Activated naive CD8-positive, alpha-beta T cell (primary cell): ENCODE measurements around the gene TBRG4.

Experiments
- H3K27ac Mint-ChIP-seq: one replicate; pipeline ENCODE4 v1.8.0; 2021; ENCODE audit warnings: mixed read lengths
- H3K27me3 Mint-ChIP-seq: one replicate; pipeline ENCODE4 v1.8.0; 2021; ENCODE audit warnings: mixed read lengths
- H3K36me3 Mint-ChIP-seq: one replicate; pipeline ENCODE4 v1.8.0; 2021; ENCODE audit warnings: mixed read lengths
- H3K4me1 Mint-ChIP-seq: one replicate; pipeline ENCODE4 v1.8.0; 2021; ENCODE audit warnings: low read depth, mixed read lengths
- H3K4me3 Mint-ChIP-seq: one replicate; pipeline ENCODE4 v1.8.0; 2021; ENCODE audit warnings: mild to moderate bottlenecking, mixed read lengths
- H3K9me3 Mint-ChIP-seq: one replicate; pipeline ENCODE4 v1.8.0; 2021; ENCODE audit warnings: low read depth, mixed read lengths

TBRG4 gene

DNA sequence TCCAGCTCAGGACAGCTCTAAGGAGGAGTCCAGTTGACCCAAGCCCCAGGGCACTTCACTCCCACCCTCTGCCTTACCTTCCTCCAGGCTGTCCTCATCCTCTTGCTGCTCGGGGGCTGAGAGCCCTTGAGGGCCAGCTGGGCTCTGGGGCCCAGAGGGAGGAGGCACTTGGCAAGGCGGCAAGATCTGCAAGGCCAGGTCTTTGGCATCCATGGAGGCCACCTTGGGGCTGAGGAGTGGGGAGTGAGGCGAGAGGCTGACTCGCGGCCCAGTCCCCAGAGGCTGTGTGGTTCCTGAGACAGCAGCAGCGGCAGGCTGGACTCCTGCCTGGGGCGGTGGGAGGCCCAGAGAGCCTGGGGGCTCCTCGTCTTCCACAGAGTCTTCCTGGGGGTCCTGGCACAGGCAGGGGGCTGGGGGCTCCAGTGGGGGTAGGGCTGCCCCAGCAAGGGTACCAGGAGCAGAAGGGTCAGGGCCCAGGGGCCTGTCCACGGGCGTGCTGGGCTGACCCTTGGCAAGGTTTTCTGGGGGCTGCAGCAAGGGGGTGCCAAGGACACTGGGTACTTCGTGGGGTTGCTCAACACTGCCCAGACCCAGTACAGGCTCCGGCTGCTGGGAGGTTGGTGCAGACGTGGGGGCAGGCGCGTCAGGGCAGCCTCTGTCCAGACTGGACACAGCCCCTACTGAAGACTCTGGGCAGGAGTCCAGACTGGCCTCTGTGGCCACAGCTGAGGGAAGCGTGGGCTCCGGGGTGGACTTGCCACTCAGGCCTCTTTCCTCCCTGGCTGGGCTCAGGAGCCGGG is 29.3 kb downstream of the TBRG4 start:
- Mint-ChIP-seq H3K36me3 (no peaks in the 10 kb centered on the region), H3K27me3 (no peaks in the 10 kb centered on the region), H3K4me3 (no peak overlapping the region), H3K4me1 (peaks cover under 1% of the 10 kb centered on the region), H3K27ac (no peak overlapping the region), H3K9me3 (no peaks in the 10 kb centered on the region)

DNA sequence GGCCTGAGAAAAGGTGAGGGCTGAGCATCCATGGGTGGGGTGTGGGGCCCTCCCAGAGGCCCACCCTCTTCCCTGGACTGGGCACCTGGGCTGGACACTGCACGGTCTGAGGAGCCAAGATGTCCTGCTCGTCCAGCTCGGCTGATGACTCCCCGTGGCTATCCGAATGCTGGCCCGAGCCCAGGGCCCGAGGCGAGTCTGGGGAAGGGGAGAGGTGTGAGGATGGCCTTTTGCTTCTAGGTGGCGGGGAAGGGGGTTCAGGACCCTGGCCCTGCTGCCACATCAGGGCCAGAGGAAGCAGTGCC is 29.9 kb downstream of the TBRG4 start:
- no peaks in the 10 kb centered on the region for H3K4me1 Mint-ChIP-seq
- H3K27me3 Mint-ChIP-seq = no peaks in the 10 kb centered on the region
- H3K36me3 Mint-ChIP-seq = no peaks in the 10 kb centered on the region
- no peak overlapping the region for H3K27ac Mint-ChIP-seq
- no peak overlapping the region for H3K4me3 Mint-ChIP-seq
- no peaks in the 10 kb centered on the region for H3K9me3 Mint-ChIP-seq

DNA sequence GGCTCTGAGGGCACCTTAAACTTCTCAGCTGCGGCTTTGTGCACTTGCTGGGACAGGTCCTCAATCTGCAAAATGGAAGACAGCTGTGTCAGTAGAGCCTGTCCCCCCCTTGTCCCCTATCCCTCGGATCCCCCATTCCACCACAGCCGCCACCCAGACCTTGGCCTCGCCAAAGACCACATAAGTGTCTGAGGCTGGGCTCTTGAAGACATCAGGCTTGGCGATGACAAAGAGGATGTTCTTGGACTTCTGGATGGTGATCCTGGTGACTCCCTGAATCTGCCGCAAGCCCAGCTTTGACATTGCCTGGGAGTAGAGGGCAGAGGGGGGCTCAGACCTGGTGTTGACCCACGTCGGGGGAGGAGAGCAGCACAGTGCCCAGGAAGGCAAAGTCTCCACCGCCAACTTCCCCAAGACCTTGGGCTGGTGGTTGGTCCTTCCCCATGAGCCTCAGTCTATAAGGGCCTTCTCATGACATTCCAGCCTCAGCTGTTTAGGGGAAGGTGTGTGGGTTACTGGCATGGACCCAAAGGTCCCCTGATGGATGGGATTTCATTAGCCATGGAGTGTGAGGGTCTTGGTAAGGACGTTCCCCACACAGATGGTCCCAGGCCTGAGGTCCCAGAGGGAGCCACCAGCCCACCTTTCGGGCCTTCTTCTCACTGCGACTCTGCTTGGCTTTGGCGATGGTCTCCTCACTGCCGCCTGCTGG is 30.4 kb downstream of the TBRG4 start:
- Mint-ChIP-seq H3K27ac (no peak overlapping the region), H3K36me3 (no peaks in the 10 kb centered on the region), H3K4me1 (no peaks in the 10 kb centered on the region), H3K27me3 (no peaks in the 10 kb centered on the region), H3K4me3 (no peak overlapping the region), H3K9me3 (no peaks in the 10 kb centered on the region)

DNA sequence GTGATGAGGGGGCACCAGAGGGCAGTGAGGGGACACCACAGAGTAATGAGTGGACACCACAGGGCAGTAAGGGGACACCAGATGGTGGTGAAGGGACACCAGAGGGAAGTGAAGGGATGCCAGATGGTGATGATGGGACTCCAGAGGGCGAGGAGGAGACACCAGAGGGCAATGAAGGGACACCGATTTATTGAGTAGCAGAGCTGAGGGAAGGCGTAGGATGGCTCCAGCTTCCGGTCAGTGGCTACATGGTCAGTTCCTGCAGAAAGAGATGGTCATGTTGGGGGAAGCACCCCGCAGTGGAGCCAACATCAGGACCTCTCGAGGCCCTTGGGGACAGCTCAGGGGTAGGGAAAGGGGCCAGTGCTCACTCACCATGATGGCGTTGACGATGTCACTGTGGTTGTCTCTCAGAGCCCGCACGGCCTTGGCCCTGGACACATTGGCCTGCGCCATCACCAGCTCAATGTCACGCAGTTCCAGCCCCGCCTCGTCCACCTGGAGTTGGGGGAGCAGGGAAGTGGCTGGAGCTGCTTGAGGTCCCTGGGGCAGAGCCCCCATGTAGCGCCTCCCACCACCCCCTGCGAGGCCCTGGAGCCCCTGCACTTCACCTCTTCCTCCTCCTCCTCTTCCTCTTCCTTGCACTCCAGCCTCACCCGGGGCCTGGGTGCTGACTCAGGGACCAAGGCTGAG is 31.1 kb downstream of the TBRG4 start:
- no peaks in the 10 kb centered on the region for H3K9me3 Mint-ChIP-seq
- H3K27ac Mint-ChIP-seq = no peak overlapping the region
- no peaks in the 10 kb centered on the region for H3K4me1 Mint-ChIP-seq
- H3K4me3 Mint-ChIP-seq = no peak overlapping the region
- no peaks in the 10 kb centered on the region for H3K27me3 Mint-ChIP-seq
- no peaks in the 10 kb centered on the region for H3K36me3 Mint-ChIP-seq

DNA sequence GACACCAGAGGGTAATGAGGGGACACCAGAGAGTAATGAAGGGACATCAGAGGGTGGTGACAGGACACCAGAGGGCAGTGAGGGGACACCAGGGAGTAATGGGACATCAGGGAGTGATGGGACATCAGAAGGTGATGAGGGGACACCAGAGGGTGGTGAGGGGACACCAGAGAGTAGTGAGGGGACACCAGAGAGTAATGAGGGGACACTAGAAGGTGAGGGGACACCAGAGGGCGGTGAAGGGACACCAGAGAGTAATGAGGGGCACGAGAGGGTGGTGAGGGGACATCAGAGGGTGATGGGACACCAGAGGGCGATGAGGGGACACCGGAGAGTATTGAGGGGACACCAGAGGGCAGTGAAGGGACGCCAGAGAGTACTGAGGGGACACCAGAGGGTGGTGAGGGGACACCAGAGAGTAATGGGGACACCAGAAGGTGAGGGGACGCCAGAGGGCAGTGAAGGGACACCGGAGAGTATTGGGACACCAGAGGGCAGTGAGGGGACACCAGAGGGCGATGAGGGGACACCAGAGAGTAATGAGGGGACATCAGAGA is 33.3 kb downstream of the TBRG4 start:
- Mint-ChIP-seq H3K27ac (peak overlapping the region; percentile 22), H3K27me3 (no peaks in the 10 kb centered on the region), H3K9me3 (no peaks in the 10 kb centered on the region), H3K4me1 (peaks cover 1% of the 10 kb centered on the region), H3K4me3 (no peak overlapping the region), H3K36me3 (no peaks in the 10 kb centered on the region)

DNA sequence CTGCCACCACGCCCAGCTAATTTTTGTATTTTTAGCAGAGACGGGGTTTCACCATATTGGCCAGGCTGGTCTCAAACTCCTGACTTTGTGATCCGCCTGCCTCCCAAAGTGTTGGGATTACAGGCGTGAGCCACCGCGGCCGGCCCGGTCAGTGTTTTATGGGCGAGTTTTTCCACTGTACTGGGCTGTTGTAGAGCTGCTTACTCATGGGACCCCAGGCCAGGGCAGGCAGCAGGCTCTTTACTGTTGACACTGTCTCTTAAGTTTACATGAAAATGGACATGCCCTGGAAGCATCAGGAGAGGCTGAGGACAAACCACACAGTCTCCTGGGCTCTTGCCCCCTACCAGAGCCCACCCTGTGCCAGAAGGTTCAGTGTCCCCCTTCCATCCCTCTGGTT is 33.9 kb downstream of the TBRG4 start:
- Mint-ChIP-seq H3K27ac (no peak overlapping the region), H3K4me3 (no peak overlapping the region), H3K9me3 (no peaks in the 10 kb centered on the region), H3K36me3 (no peaks in the 10 kb centered on the region), H3K27me3 (no peaks in the 10 kb centered on the region), H3K4me1 (peaks cover 1% of the 10 kb centered on the region)

DNA sequence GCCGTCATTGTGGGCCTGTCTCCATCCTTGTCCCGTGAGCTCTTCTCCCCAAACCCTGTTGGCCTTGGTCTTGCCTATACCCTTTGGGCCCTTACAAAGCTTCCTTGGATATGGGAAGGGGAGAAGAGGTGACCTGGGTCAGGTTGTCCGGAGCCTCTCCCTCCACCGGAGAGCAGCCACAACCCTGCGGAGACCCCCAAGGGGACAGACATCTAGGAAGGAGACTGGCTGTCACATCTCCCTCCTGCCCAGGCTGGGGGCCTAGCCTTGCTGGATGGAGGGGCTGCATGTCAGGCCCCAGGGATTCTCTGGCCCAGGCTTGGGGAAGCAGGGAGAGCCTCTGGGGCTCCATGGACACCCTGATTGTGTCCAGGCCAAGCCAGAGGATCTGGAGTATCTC is 34.6 kb downstream of the TBRG4 start:
- H3K4me3 Mint-ChIP-seq = no peak overlapping the region
- no peaks in the 10 kb centered on the region for H3K9me3 Mint-ChIP-seq
- peaks cover 1% of the 10 kb centered on the region for H3K4me1 Mint-ChIP-seq
- no peaks in the 10 kb centered on the region for H3K27me3 Mint-ChIP-seq
- H3K36me3 Mint-ChIP-seq = no peaks in the 10 kb centered on the region
- H3K27ac Mint-ChIP-seq = no peak overlapping the region

DNA sequence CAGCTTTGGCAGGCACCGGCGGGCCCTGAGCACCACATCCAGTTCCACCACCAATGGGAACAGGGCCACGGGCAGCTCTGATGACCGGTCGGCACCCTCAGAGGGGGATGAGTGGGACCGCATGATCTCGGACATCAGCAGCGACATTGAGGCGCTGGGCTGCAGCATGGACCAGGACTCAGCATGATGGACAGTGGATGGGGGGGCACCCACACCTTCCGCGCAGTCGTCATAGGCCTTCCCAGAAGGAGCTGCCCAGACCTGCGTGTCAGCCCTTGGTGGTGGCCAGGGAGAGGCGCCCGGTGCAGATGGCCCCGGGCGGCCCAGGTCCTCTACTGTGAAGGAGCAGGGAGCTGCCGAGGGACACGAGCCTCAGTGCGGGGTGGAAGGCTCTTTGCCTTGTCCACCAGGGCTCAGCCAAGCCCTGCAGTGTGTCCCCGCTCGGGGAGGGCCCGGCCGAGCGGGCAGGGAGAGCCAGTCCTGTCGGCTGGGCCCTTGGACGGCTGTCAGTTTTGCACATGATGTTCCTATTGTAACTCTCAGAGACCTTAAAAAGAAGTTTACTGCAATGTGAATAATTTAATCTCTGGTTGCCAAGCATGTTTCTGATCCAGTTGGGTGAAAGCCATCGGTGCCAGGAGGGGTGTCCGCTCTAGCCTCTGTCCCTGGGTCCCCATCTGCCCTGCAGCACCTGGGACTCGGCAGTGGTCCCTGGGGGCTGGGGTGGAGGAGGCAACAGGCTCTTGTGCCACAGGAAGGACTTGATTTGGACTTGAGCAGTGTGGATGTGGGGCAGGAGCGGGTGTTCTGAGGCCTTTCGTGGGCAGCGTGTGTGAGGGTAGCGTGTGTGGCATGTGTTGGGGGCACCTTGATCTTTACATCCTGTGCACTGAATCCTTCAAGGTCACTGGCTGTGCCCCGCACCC is 35.4 kb downstream of the TBRG4 start:
- no peaks in the 10 kb centered on the region for H3K36me3 Mint-ChIP-seq
- H3K27ac Mint-ChIP-seq = no peak overlapping the region
- H3K4me1 Mint-ChIP-seq = peaks cover 1% of the 10 kb centered on the region

DNA sequence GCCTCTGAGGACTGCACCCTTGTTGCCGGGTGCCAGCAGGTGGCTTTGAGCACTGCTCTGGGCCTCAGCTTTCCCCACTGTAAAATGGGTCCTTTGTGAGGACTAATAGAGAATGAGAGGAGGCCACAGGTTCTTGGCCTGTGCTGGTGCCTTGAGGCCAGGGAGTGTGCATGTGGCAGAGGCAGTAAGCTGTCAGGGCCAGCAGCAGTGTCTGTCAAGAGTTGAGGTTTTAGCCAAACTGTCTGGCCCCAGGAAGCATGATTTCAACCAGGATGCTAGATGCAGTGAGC is 36.2 kb downstream of the TBRG4 start:
- H3K27ac Mint-ChIP-seq = no peak overlapping the region
- H3K36me3 Mint-ChIP-seq = no peaks in the 10 kb centered on the region
- H3K27me3 Mint-ChIP-seq = no peaks in the 10 kb centered on the region
- no peaks in the 10 kb centered on the region for H3K9me3 Mint-ChIP-seq
- peaks cover 1% of the 10 kb centered on the region for H3K4me1 Mint-ChIP-seq
- H3K4me3 Mint-ChIP-seq = no peak overlapping the region

More for the DNA sequence above, 35.4 kb downstream of the TBRG4 start:
- Mint-ChIP-seq H3K27me3 (no peaks in the 10 kb centered on the region), H3K9me3 (no peaks in the 10 kb centered on the region), H3K4me3 (no peak overlapping the region)

DNA sequence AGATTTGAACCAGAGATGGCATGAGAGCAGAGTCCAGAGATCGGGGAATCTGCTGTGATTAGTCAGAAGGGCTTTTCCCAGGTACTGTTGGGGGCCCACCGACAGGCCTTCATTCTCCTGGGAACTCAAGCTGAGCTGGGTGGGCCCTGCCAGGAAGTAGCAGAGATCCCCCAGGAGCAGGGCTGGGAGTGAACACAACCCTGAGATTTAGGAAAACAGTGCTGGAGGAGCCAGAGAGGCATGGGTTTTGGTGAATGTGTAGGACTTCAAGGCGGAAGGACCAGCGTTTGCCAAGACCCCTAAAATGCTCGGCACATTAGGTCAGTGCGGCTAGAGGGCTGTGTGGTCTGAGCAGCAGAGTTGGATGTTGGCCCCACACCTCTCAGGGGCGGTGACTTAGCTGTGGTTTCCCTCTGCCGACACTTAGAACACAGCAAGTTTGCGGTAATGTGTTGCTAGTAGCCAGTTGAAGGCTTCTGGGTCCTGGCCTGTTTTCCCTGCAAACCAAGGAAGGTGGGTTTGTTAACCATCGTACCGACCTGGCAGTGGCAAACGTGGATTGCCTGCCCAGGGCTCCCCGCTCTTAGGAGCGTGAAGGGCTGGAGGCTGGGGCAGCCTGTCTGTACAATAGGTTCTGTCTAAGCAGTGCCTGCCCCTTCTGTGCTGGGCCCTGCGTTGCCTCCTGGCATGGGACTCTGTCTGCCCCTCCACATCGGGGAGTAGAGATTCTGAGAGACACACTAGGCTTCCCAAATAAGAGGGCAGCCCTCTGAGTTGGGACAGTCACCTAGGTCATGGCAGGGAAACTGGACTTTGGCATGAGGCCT is 36.8 kb downstream of the TBRG4 start:
- Mint-ChIP-seq H3K36me3 (no peaks in the 10 kb centered on the region), H3K9me3 (no peaks in the 10 kb centered on the region)

DNA sequence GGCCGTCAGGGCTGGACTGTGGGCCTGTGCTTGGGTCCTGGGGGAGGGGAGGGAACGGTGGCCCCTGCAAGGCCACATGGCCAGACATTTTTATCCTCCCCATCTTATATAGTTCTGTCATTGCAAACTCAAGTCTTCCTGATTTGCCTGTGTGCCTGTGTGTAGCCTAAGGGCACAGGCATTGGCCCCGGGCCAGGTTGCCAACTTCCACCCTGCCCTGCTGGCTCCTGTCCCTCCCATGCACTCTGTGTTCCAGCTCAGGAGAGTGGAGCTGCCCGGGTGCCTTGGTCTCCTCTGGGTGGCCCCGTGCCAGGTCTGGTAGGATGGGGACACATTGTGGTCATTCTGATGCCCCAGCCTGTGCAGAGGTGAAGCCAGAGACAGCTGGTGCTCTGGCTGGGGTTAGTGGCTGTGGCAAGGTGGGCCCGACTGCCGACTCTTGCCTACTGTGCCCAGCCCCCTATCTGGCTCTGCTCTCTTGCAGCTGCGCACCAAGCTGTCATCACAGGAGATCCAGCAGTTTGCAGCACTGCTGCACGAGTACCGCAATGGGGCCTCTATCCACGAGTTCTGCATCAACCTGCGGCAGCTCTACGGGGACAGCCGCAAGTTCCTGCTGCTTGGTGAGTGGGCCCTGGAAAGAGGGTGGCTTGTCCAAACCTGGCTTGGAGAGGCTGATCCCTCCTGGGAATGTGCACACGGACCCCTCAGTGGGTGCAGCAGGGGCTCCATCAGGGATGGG is 37.5 kb downstream of the TBRG4 start:
- Mint-ChIP-seq H3K27ac (no peak overlapping the region), H3K36me3 (no peaks in the 10 kb centered on the region), H3K4me1 (peaks cover 1% of the 10 kb centered on the region), H3K9me3 (no peaks in the 10 kb centered on the region), H3K4me3 (no peak overlapping the region), H3K27me3 (no peaks in the 10 kb centered on the region)

More for the DNA sequence above, 36.8 kb downstream of the TBRG4 start:
- H3K4me1 Mint-ChIP-seq = peaks cover 1% of the 10 kb centered on the region
- H3K27me3 Mint-ChIP-seq = no peaks in the 10 kb centered on the region
- no peak overlapping the region for H3K4me3 Mint-ChIP-seq
- no peak overlapping the region for H3K27ac Mint-ChIP-seq

DNA sequence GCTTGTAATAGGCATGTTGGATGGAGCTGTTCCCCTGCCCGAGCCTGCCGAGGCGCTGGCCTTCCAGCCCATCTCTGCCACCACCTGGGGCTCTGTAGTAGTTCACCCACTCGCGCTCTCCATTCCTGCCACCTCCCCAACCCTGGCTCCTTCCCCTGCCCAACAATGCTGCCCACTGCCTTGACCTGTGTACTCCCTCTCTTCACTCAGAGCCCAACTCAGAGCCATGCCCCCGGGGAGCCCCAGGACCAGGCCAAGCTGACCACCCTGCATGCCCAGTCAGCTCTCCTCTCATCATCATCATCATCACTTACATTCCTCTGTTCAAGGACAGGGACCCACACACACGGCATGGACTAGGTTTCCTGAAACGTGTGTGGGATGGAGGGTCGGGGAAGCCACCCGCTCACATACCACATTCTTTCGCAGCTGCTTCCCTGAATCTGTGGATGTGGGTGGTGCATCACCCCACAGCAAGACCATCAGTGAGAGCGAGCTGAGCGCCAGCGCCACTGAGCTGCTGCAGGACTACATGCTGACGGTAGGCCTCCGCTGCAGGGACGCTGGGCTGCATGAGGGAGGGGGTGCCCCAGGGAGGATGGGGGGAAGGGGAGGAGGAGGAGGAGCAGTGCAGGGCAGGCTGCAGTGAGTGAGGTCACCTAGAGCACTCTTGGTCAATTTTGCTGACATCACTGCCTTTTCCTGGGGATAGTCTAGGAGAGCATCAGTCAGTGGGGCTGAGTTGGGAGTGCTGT is 38.3 kb downstream of the TBRG4 start:
- Mint-ChIP-seq H3K4me1 (peaks cover 1% of the 10 kb centered on the region), H3K9me3 (no peaks in the 10 kb centered on the region), H3K27ac (peak overlapping the region; percentile 1), H3K36me3 (no peaks in the 10 kb centered on the region), H3K27me3 (no peaks in the 10 kb centered on the region), H3K4me3 (no peak overlapping the region)
